GM23338 (cell line): Measurements from ENCODE around the gene HERC4.

Source experiments
- CREB1 ChIP-seq: fragments of 250-450 bp; sonication (Bioruptor Pico); IDR thresholded peaks from 2 replicates; pipeline ENCODE4 v1.5.0; 2020; ENCODE audit warnings: low read depth, mild to moderate bottlenecking, moderate library complexity
- CTCF ChIP-seq, 2 experiments: fragments of 200-600 bp in 1 of 2; sonication (generic) in 1 of 2; conservative IDR thresholded peaks; 2 replicates each; pipeline versions ENCODE4 v1.5.1 to v1.6.1; 2016 to 2017; ENCODE audit warnings: antibody characterized with exemption in 2 of 2, low read depth in 2 of 2, mild to moderate bottlenecking in 2 of 2, moderate library complexity in 1 of 2
- EZH2 ChIP-seq: fragments of 200-600 bp; sonication (generic); IDR thresholded peaks from one replicate; pipeline ENCODE4 v1.8.0; 2017; ENCODE audit warnings: antibody characterized with exemption, mild to moderate bottlenecking, low read depth; ENCODE audit not compliant: unreplicated experiment
- EZH2phosphoT487 ChIP-seq: fragments of 200-600 bp; sonication (generic); IDR thresholded peaks from one replicate; pipeline ENCODE4 v1.8.1; 2018; ENCODE audit warnings: antibody characterized with exemption; ENCODE audit not compliant: unreplicated experiment
- JUNB ChIP-seq: IDR thresholded peaks from one replicate; pipeline ENCODE4 v1.6.1; 2016; ENCODE audit warnings: antibody characterized with exemption; ENCODE audit not compliant: unreplicated experiment
- POLR2AphosphoS5 ChIP-seq: IDR thresholded peaks from 2 replicates; pipeline ENCODE4 v1.6.1; 2016; ENCODE audit warnings: antibody characterized with exemption, low read depth
- REST ChIP-seq: IDR thresholded peaks from one replicate; pipeline ENCODE4 v1.6.1; 2018; ENCODE audit warnings: antibody characterized with exemption; ENCODE audit not compliant: unreplicated experiment
- ZNF331 ChIP-seq: fragments of 250-450 bp; sonication (Bioruptor Pico); IDR thresholded peaks from 2 replicates; pipeline ENCODE4 v1.5.0; 2020; ENCODE audit warnings: low read depth, mild to moderate bottlenecking, moderate library complexity

GRCh38 chr10:68103901-68104300, 28.8 kb upstream of the HERC4 start:
- TF ChIP-seq CTCF (conservative IDR thresholded peaks at IDR 0.05; ENCODE audit: low read depth in 2 of 2) (no peak), ZNF331 (CRISPR knock-in tag) (no peak), POLR2AphosphoS5 (no peak), EZH2phosphoT487 (no peak), JUNB (no peak), EZH2 (no peak), REST (no peak), CREB1 (CRISPR knock-in tag) (no peak)
